Pancreas (tissue), 10 donors: Measurements from ENCODE around the gene SPATS2. TPM values are rescaled to one million over a fixed set of nuclear protein-coding genes. Genes with fewer than 3 reads are reported as not detected.

ENCODE experiments used
- ATAC-seq, 4 donors: fragments of 200-7000 bp; cut with Tn5 transposase; one replicate each; pipeline versions ENCODE4 v1.8.0 to v1.9.1; 2020; ENCODE audit warnings: mild to moderate bottlenecking in 4 of 4, moderate library complexity in 4 of 4
- DNase-seq, 6 donors: peaks; one replicate each; pipeline ENCODE4 v3.0.0-alpha.2; 2020
- FAIRE-seq: peaks from 2 replicates; lab custom pipeline; 2012; peaks lifted over from hg19 to GRCh38; lab: Jason Lieb, UNC
- H3K27ac ChIP-seq, 4 donors: fragments of 200-600 bp; sonication (generic); 1 replicate in 3 of 4; 2 replicates in 1 of 4; pipeline versions ENCODE4 v1.5.0 to v1.8.0; 2020
- H3K27me3 ChIP-seq, 4 donors: fragments of 200-600 bp; one replicate each; pipeline ENCODE4 v1.8.0; 2021
- H3K36me3 ChIP-seq, 3 donors: fragments of 200-600 bp; sonication (generic) in 1 of 3; one replicate each; pipeline versions ENCODE4 v1.5.0 to v1.8.0; 2020 to 2021
- H3K4me1 ChIP-seq, 3 donors: fragments of 200-600 bp; one replicate each; pipeline ENCODE4 v1.8.0; 2021
- H3K4me3 ChIP-seq, 4 donors: fragments of 200-600 bp; sonication (generic) in 2 of 4; one replicate each; pipeline versions ENCODE4 v1.5.0 to v1.8.0; 2020 to 2021
- H3K9me3 ChIP-seq, 4 donors: fragments of 200-600 bp; one replicate each; pipeline ENCODE4 v1.8.0; 2021
- CTCF ChIP-seq, 4 donors: fragments of 200-600 bp; sonication (generic) in 3 of 4; IDR thresholded peaks; one replicate each; pipeline versions ENCODE4 v1.5.0 to v1.8.0; 2021; ENCODE audit warnings: antibody characterized with exemption in 4 of 4
- WGBS, 2 donors: extraction: QIAGEN DNeasy Blood & Tissue Kit; methylation state at CpG; one replicate each; pipeline ENCODE4 v1.1.7; 2013; 5-methylcytosine and 5-hydroxymethylcytosine counted together
- intact Hi-C, 3 donors: fragments of 100-400 bp; cut with DNase I; formaldehyde crosslinking; loops; one replicate each; pipeline versions ENCODE4 v1.11.1 to v1.14.2; 2022
- polyA plus RNA-seq, 2 donors: library from polyadenylated mRNA; stranded (reverse); fragments of 200-250 nt; gene quantifications; one replicate each; pipeline ENCODE4 v1.2.3, GENCODE V29; 2013
- total RNA-seq, 6 donors: library from RNA; stranded (reverse); fragmentation: NEBNext Ultra II Directional in 4 of 6; extraction: Animal tissue kit (Norgen Biotek cat#: 25700) in 4 of 6; gene quantifications; one replicate each; pipeline versions ENCODE4 v1.2.1 to v1.2.4, GENCODE V29; 2021 to 2023
- donor health status: healthy with polysubstance abuse.
- donor health status: DM: no; HTN: no; CAD: no; lungs with moderate emphysema.
- donor health status: DM: no; HTN: no; CAD: no.
- donor health status: control.
- donor health status: control.
- donor health status: Bipolar disorder and iron deficiency.
- donor health status: DM: yes; HTN: yes; CAD: no.
- donor health status: DM: no; HTN: no; CAD: no.
- donor health status: DM: no; HTN: no; CAD: no.
- donor health status: DM: yes; HTN: yes; CAD: no.

SPATS2 gene
- total and polyA plus RNA-seq, 8 donors, result 7.2 to 12.5 (median 9.4) TPM

DNA sequence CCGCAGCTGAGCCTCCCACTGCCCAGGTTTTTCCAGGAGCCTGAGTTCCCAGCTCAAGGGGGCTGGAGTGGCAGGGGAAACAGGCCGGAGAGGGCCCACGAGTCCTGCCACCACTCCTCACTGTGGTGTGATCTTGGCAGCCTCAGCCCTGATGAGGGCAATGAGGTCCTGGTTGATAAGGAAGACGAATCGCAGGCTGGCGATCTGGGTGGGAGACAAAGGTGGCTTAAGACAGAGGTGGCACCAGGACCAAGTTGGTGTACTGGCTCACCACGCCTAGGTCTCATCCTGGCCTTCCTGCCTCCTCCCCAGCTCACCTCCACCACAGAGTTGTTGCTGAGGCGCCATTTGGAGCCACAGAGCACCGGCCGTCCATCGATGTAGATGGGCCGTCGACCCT is 191.3 kb downstream of the SPATS2 start:
- Histone ChIP-seq H3K27me3 (no peaks in the 10 kb centered on the region), H3K36me3 (peaks cover 7 to 52% (median 21%) of the 10 kb centered on the region in 3 donors), H3K4me3 (no peak overlapping the region), H3K9me3 (no peaks in the 10 kb centered on the region), H3K27ac (no peak overlapping the region), H3K4me1 (no peaks in the 10 kb centered on the region)
- no peak for FAIRE-seq
- no peak for DNase-seq
- TF ChIP-seq CTCF (IDR thresholded peaks at IDR 0.05), result no peak
- WGBS, 2 donors, result 87 to 94% methylated on average over 13 of the region's 13 CpGs
- no peak for ATAC-seq
- intact Hi-C loops, result no loop called here

DNA sequence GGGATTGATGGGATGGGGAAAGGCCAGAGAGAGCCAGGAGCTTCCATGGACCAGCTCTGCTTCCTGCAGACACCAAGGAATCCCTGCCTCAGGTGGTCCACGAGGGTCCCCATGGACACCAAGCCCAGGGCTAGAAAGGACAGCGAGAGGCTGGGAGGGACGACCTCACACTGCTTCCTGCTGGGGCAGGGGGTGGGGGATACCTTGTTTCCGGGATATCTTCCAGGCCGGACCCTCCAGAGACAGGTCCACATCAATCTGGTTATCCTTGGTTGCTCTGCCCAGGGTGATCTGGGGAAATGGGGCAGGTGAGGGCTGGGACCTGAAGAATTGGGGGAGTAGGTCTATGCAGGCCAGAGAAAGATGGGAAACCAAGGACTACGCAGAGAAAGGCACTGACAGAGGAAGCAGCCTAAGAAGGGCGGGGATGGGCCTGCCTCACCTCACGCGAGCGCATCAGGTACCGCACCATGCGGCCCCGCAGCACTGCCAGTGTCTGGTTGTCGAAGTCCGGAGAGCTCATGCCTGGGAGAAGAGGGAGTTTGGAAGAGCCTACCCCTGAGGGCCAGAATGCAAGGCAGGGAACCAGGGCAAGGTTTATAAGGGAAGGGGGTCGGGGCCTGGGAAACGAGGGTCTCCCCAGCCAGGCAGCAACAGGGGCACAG is 191.9 kb downstream of the SPATS2 start:
- DNase-seq (no peak), ATAC-seq (no peak), FAIRE-seq (no peak)
- no peaks in the 10 kb centered on the region for H3K27me3 ChIP-seq
- H3K36me3 ChIP-seq, result peaks cover 7 to 58% (median 21%) of the 10 kb centered on the region in 3 donors
- H3K27ac ChIP-seq, result no peak overlapping the region
- intact Hi-C loops, result no loop called here
- no peaks in the 10 kb centered on the region for H3K9me3 ChIP-seq
- WGBS, 2 donors, result 92 to 95% methylated on average over 17 of the region's 17 CpGs
- TF ChIP-seq CTCF (IDR thresholded peaks at IDR 0.05), result no peak
- no peak overlapping the region for H3K4me3 ChIP-seq
- no peaks in the 10 kb centered on the region for H3K4me1 ChIP-seq

- Histone ChIP-seq H3K4me1 (no peaks in the 10 kb centered on the region), H3K4me3 (no peak overlapping the region), H3K36me3 (peaks cover 7 to 64% (median 21%) of the 10 kb centered on the region in 3 donors), H3K27me3 (no peaks in the 10 kb centered on the region), H3K27ac (no peak overlapping the region), H3K9me3 (no peaks in the 10 kb centered on the region)
- TF ChIP-seq CTCF (IDR thresholded peaks at IDR 0.05), result no peak
- 85 to 86% methylated on average over 7 of the region's 7 CpGs for WGBS, 2 donors
- DNase-seq, result no peak
- no peak for FAIRE-seq
- intact Hi-C loops, result no loop called here
- no peak for ATAC-seq
Measured at GRCh38 chr12:49560695-49561094, 193.4 kb downstream of the SPATS2 start.

DNA sequence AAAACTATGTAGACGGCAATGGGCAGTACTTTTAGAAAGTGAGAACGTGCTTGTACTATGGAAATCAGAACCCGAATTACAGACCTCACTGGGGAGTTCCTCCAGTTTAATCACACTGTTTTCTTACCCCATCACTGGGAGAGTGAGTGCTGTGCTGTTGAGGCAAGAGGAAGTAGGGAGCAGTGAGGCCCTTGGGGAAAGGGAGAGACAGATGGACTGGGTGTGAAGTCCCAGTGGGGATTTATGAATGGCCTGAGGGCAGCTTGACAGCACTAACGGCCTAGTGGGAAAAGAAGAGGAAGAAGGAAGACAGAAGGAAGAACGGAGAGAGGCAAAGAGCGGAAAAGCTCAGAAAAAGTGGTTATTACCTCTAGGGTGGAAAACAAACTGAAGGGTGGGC is 195.0 kb downstream of the SPATS2 start:
- H3K4me3 ChIP-seq, result no peak overlapping the region
- no peak for ATAC-seq
- H3K9me3 ChIP-seq, result no peaks in the 10 kb centered on the region
- DNase-seq, result no peak
- no peak for FAIRE-seq
- 79 to 88% methylated on average over 6 of the region's 6 CpGs for WGBS, 2 donors
- H3K27ac ChIP-seq, result no peak overlapping the region
- H3K4me1 ChIP-seq, result peaks cover 0 to 8% (median 8%) of the 10 kb centered on the region in 3 donors
- intact Hi-C loops, result no loop called here
- H3K27me3 ChIP-seq, result no peaks in the 10 kb centered on the region
- no peak for TF ChIP-seq CTCF (IDR thresholded peaks at IDR 0.05)
- H3K36me3 ChIP-seq, result peaks cover 7 to 64% (median 21%) of the 10 kb centered on the region in 3 donors

- ATAC-seq (no peak), DNase-seq (peak in 1 of 6 donors; percentile 43), FAIRE-seq (no peak)
- no peak for TF ChIP-seq CTCF (IDR thresholded peaks at IDR 0.05)
- no peaks in the 10 kb centered on the region for H3K27me3 ChIP-seq
- no peaks in the 10 kb centered on the region for H3K9me3 ChIP-seq
- H3K4me3 ChIP-seq, result no peak overlapping the region
- no peak overlapping the region for H3K27ac ChIP-seq
- 88 to 89% methylated on average over 6 of the region's 6 CpGs for WGBS, 2 donors
- H3K36me3 ChIP-seq, result peaks cover 7 to 59% (median 21%) of the 10 kb centered on the region in 3 donors
- intact Hi-C loops, result no loop called here
- peaks cover 0 to 9% (median 8%) of the 10 kb centered on the region in 3 donors for H3K4me1 ChIP-seq
Measured at GRCh38 chr12:49562831-49563230, 195.6 kb downstream of the SPATS2 start.
